ENCODE data around the gene EFCAB8. TPM values are rescaled to one million over a fixed set of nuclear protein-coding genes. Genes with fewer than 3 reads are reported as not detected.

The EFCAB8 gene
- polyA plus RNA-seq, 6 donors from 2014 or later: not detected

- Mint-ChIP-seq H3K27ac (no peak overlapping the region), H3K27me3 (peaks cover 0 to 12% (median 8%) of the 10 kb centered on the region in 3 donors), H3K9me3 (peaks cover 2 to 29% (median 16%) of the 10 kb centered on the region in 7 donors), H3K36me3 (peaks cover 8 to 12% of the 10 kb centered on the region in 2 donors), H3K4me3 (peak overlapping the region in 1 of 8 donors; percentile 29), H3K4me1 (peaks cover 0 to 5% (median 0%) of the 10 kb centered on the region in 3 donors)
- DNase-seq (no peak), ATAC-seq (ENCODE audit: low read depth in 2 of 2) (no peak)
These were observed 58.6 kb downstream of the EFCAB8 start for GRCh38 chr20:32917191-32917950.

DNA sequence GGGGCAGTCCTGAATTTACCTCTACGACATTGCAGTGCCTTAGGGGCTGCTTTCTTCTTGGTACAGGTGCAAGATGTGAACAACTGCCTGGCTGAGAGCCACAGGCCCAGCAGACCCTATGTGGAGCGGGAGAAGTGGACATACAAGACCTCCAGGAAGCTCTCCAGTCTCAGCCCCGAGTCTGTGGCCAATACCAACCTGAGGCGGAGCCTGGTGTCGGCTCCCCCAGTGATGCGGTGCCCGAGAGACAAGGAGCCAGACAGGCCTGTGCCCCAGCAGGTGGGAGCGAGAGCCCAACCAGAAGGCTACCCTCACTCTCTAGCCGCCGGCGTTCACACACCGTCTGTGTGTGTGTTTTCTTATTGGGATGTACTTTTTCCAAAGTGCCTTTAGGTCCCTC lies 59.6 kb downstream of the EFCAB8 start:
- Mint-ChIP-seq H3K4me3 (no peak overlapping the region), H3K4me1 (peaks cover 0 to 5% (median 0%) of the 10 kb centered on the region in 3 donors), H3K9me3 (peaks cover 2 to 29% (median 16%) of the 10 kb centered on the region in 7 donors), H3K36me3 (peaks cover 8 to 12% of the 10 kb centered on the region in 2 donors), H3K27me3 (peaks cover 0 to 12% (median 8%) of the 10 kb centered on the region in 3 donors), H3K27ac (no peak overlapping the region)
- DNase-seq: no peak
- ATAC-seq (ENCODE audit: low read depth in 2 of 2): no peak

- DNase-seq (no peak), ATAC-seq (ENCODE audit: low read depth in 2 of 2) (no peak)
- no peak overlapping the region for H3K4me3 Mint-ChIP-seq
- peaks cover 0 to 12% (median 8%) of the 10 kb centered on the region in 3 donors for H3K27me3 Mint-ChIP-seq
- H3K36me3 Mint-ChIP-seq: peaks cover 8 to 12% of the 10 kb centered on the region in 2 donors
- H3K9me3 Mint-ChIP-seq: peaks cover 2 to 29% (median 16%) of the 10 kb centered on the region in 7 donors
- H3K4me1 Mint-ChIP-seq: peaks cover 0 to 5% (median 0%) of the 10 kb centered on the region in 3 donors
- no peak overlapping the region for H3K27ac Mint-ChIP-seq
These were observed 60.0 kb downstream of the EFCAB8 start for GRCh38 chr20:32918751-32919150.

- peaks cover 2 to 19% (median 13%) of the 10 kb centered on the region in 7 donors for H3K9me3 Mint-ChIP-seq
- H3K27ac Mint-ChIP-seq: no peak overlapping the region
- H3K27me3 Mint-ChIP-seq: peaks cover 0 to 12% (median 8%) of the 10 kb centered on the region in 3 donors
- H3K4me3 Mint-ChIP-seq: no peak overlapping the region
- DNase-seq: no peak
- H3K4me1 Mint-ChIP-seq: peaks cover 0 to 5% (median 0%) of the 10 kb centered on the region in 3 donors
- peaks cover 5 to 8% of the 10 kb centered on the region in 2 donors for H3K36me3 Mint-ChIP-seq
- no peak for ATAC-seq (ENCODE audit: low read depth in 2 of 2)
These were observed 61.3 kb downstream of the EFCAB8 start for GRCh38 chr20:32920066-32920465.

DNA sequence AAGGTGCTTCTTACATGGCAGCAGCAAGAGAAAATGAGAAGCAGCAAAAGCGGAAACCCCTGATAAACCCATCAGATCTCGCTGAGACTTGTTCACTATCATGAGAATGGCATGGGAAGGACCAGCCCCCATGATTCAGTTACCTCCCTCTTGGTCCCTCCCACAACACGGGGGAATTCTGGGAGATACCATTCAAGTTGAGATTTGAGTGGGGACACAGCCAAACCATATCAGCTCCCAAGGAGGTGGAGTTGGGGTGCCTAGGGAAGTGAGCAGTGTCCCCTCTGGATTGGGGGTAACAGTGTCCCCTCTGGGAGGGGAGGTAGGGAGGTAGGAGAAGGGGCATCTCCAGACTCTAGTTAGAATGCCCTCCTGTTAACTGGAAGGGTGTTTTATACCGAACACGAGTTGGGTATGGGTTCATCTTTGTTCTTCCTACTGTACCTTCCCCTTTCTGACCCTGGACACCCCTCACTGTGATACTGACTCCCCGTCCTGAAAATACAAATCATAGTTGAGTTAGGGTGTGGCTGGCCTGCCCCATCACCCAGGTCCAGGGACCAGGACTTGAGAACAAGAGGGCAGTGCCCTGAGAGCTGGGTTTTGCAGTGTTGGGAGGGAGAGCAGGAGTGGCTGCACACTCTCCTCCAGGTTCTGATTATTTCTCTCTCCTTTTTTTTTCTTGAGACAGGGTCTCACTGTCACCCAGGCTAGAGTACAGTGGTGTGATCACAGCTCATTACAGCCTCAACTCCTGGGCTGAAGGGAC lies 62.0 kb downstream of the EFCAB8 start:
- H3K4me3 Mint-ChIP-seq: no peak overlapping the region

DNA sequence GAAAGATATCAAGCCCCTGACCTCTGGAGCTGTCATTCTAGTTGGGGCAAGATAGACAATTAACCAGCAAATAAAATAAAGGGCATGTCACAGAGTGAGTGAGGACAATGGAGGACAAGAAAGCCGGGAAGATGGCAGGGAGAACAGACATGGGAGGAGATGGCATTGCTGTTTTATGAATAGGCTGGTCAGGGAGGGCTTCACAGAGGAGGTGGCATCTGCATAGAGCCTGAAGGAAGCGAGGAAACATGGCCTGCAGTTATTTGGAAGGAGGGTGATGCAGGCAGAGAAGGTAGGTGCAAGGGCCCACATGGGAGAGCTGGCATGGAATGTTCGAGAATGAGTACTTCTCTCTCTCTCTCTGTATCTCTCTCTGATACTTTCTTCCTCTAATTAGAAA lies 63.7 kb downstream of the EFCAB8 start:
- H3K27me3 Mint-ChIP-seq: peaks cover under 1 to 12% (median 8%) of the 10 kb centered on the region in 3 donors
- H3K27ac Mint-ChIP-seq: peak overlapping the region in 2 of 6 donors; percentile 21 to 56
- H3K9me3 Mint-ChIP-seq: peaks cover 0 to 5% (median 0%) of the 10 kb centered on the region in 7 donors
- H3K4me3 Mint-ChIP-seq: no peak overlapping the region
- ATAC-seq (ENCODE audit: low read depth in 2 of 2): no peak
- DNase-seq: no peak
- H3K36me3 Mint-ChIP-seq: peaks cover 0 to 8% of the 10 kb centered on the region in 2 donors
- peaks cover 0 to 5% (median 0%) of the 10 kb centered on the region in 3 donors for H3K4me1 Mint-ChIP-seq

More for the DNA sequence above, 62.0 kb downstream of the EFCAB8 start:
- DNase-seq: no peak
- Mint-ChIP-seq H3K36me3 (peaks cover 0 to 8% of the 10 kb centered on the region in 2 donors), H3K27ac (peak overlapping the region in 1 of 6 donors; percentile 76), H3K27me3 (peaks cover 0 to 12% (median 8%) of the 10 kb centered on the region in 3 donors), H3K4me1 (peaks cover 0 to 5% (median 0%) of the 10 kb centered on the region in 3 donors), H3K9me3 (peaks cover 2 to 13% (median 7%) of the 10 kb centered on the region in 7 donors)
- no peak for ATAC-seq (ENCODE audit: low read depth in 2 of 2)

GRCh38 chr20:32924781-32925180 lies 66.1 kb downstream of the EFCAB8 start:
- H3K36me3 Mint-ChIP-seq: peaks cover 0 to 6% of the 10 kb centered on the region in 2 donors

DNA sequence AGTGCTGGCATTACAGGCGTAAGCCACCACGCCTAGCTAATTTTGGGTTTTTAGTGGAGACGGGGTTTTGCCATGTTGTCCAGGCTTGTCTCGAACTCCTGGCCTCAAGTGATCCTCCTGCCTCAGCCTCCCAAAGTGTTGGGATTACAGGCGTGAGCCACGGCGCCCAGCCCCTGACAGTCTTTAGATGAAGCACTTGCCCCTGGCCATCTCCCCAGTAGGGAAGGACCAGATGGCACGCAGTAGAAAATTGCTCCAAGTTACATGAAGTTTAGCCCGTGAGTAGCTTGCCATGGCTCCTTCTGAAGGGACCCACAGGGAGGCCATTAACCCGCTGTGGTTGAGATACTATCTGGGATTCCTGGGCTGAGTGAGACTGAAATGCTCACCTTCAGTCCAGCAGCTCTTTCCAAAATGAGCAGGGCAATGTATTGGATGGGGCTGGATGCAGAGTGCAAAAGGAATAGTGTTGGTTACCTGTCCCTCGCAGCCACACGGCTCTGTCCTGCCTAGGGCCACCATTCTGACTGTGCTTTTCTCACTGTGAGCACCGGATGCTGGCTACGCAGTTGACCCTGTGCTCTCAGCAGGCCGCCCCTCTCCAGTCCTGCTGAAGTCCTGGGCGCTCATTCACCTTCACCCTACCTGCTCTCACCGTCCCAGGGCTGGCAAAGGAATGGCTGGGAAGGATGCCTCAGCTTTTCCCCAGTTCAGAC lies 66.9 kb downstream of the EFCAB8 start:
- Mint-ChIP-seq H3K9me3 (no peaks in the 10 kb centered on the region), H3K27me3 (peaks cover 0 to 5% (median 4%) of the 10 kb centered on the region in 3 donors), H3K27ac (no peak overlapping the region), H3K36me3 (no peaks in the 10 kb centered on the region), H3K4me1 (no peaks in the 10 kb centered on the region), H3K4me3 (no peak overlapping the region)
- ATAC-seq (ENCODE audit: low read depth in 2 of 2) (no peak), DNase-seq (no peak)

More at GRCh38 chr20:32924781-32925180, 66.1 kb downstream of the EFCAB8 start:
- ATAC-seq (ENCODE audit: low read depth in 2 of 2): no peak
- peak overlapping the region in 1 of 6 donors; percentile 54 for H3K27ac Mint-ChIP-seq
- no peak for DNase-seq
- no peak overlapping the region for H3K4me3 Mint-ChIP-seq
- peaks cover 0 to 4% (median 0%) of the 10 kb centered on the region in 7 donors for H3K9me3 Mint-ChIP-seq
- H3K4me1 Mint-ChIP-seq: peaks cover 0 to 4% (median 0%) of the 10 kb centered on the region in 3 donors
- H3K27me3 Mint-ChIP-seq: peaks cover 4 to 12% (median 6%) of the 10 kb centered on the region in 3 donors

GRCh38 chr20:32929162-32929561 lies 70.4 kb downstream of the EFCAB8 start:
- ATAC-seq (ENCODE audit: low read depth in 2 of 2): no peak
- DNase-seq: no peak
- H3K27me3 Mint-ChIP-seq: peaks cover 0 to 4% (median 0%) of the 10 kb centered on the region in 3 donors
- H3K4me1 Mint-ChIP-seq: no peaks in the 10 kb centered on the region
- no peak overlapping the region for H3K4me3 Mint-ChIP-seq
- H3K9me3 Mint-ChIP-seq: no peaks in the 10 kb centered on the region
- H3K27ac Mint-ChIP-seq: no peak overlapping the region
- H3K36me3 Mint-ChIP-seq: no peaks in the 10 kb centered on the region

DNA sequence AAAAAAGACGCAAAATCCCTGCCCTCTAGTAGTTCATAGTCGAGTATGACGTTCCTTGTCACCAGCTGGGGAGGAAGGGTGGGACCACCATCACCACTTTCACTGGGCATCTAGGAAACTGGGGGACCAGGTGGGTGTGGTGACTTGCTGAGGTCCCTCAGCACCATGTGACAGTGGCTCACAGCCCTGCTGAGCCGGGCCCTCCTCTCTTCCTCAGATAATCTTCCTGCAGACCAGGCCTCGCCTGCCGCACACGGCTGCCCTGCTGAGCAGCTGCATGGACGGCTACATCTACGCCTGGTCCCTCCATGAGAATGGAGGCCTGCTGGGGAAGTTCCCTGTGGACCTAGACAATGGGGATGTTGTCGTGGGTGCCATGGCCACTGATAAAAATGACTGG lies 71.5 kb downstream of the EFCAB8 start:
- ATAC-seq (ENCODE audit: low read depth in 2 of 2) (no peak), DNase-seq (no peak)
- H3K4me1 Mint-ChIP-seq: no peaks in the 10 kb centered on the region
- no peaks in the 10 kb centered on the region for H3K9me3 Mint-ChIP-seq
- H3K4me3 Mint-ChIP-seq: no peak overlapping the region
- no peaks in the 10 kb centered on the region for H3K36me3 Mint-ChIP-seq
- H3K27me3 Mint-ChIP-seq: peaks cover 0 to 4% (median 0%) of the 10 kb centered on the region in 3 donors
- no peak overlapping the region for H3K27ac Mint-ChIP-seq

DNA sequence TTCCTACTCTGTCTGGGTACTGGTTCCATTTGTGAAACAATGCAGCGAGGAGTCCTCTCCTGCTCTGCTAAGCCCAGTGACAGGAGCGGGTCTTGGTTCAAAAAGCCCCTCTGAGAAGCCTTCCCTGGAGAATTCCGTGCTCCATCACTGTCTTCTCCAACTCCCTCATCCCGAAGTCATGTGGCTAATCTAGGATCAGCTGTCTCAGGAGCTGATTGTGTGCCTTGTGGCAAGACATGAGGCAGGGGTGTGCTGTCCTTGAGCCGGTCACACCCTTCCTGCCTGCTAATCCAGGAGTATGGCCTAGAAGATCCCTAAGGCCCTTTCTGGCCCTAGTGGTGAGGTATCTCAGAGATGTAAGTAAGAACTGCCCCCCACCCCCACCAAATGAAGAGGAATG lies 72.0 kb downstream of the EFCAB8 start:
- no peak for ATAC-seq (ENCODE audit: low read depth in 2 of 2)
- Mint-ChIP-seq H3K36me3 (no peaks in the 10 kb centered on the region), H3K4me1 (no peaks in the 10 kb centered on the region), H3K27me3 (peaks cover 0 to 4% (median 0%) of the 10 kb centered on the region in 3 donors), H3K9me3 (no peaks in the 10 kb centered on the region), H3K4me3 (no peak overlapping the region), H3K27ac (no peak overlapping the region)
- DNase-seq: no peak

DNA sequence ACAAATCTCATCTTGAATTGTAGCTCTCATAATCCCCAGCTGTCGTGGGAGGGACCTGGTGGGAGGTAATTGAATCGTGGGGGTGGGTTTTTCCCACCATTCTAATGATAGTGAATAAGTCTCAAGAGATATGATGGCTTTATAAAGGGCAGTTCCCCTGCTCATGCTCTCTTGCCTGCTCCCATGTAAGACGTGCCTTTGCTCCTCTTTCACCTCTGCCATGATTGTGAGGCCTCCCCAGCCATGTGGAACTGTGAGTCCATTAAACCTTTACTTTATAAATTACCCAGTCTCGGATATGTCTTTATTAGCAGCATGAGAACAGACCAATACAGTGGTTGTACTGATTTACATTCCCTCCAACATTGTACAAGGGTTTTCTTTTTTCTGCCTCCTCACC lies 75.9 kb downstream of the EFCAB8 start:
- Mint-ChIP-seq H3K36me3 (peaks cover 0 to 5% of the 10 kb centered on the region in 2 donors), H3K27me3 (peaks cover 0 to 11% (median 10%) of the 10 kb centered on the region in 3 donors), H3K4me3 (no peak overlapping the region), H3K27ac (no peak overlapping the region), H3K4me1 (no peaks in the 10 kb centered on the region), H3K9me3 (no peaks in the 10 kb centered on the region)
- no peak for ATAC-seq (ENCODE audit: low read depth in 2 of 2)
- DNase-seq: no peak
